ENCODE data around the gene MYMK.

MYMK gene

GRCh38 chr9:133478851-133479711 lies 45.7 kb downstream of the MYMK start, which contains the start of gene SLC2A6:
Gene SLC2A6, minus strand, starts transcription at chr9:133479099. Its CDS starts 40 bp downstream, at chr9:133479059.
- DNase-seq, result peak; percentile 81 to 93 (median 88)

DNA sequence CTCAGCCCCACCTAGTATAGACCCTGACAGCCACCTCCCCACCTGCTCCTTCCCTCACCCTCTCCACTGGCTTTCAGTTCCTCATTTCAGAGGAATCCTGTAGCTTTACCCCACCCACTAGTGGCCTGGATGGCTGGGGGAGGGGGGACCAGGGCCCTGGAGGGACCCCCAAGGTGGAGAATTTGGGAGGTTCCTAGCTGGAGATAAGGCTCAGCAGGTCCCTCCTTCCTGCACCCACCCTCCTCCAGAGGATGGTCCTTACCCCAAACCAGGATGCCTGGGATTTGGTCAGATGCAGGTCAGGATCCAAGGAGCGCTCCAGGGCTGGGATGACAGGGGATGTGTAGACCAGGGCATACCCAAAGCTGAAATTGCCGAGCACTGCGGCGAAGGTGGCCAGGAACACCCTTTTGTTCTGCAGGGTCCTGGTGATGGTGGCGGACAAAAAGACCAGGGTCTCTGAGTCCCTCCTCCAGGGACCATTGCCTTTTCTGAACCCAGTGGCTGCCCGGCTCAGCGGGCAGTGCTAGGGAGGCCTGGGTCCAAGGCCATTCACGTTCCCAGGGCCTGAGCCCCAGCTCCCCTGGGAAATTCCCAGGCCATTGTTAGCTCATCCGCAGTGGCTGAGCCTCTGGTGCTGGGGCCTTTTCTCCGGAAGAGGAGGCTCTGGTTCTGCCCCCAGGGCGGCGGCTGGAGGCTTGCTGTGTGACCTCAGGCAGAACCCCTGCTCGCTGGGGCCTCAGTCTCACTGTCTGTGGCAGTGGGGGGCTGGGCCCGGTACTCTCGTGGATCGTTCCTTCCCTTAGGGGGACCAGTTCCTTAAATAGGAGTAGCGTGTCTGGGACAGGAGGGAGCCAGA lies 46.5 kb downstream of the MYMK start:
- DNase-seq, result peak; percentile 13 to 57 (median 39)

GRCh38 chr9:133477461-133477860 lies 47.3 kb downstream of the MYMK start:
- no peak for DNase-seq

DNA sequence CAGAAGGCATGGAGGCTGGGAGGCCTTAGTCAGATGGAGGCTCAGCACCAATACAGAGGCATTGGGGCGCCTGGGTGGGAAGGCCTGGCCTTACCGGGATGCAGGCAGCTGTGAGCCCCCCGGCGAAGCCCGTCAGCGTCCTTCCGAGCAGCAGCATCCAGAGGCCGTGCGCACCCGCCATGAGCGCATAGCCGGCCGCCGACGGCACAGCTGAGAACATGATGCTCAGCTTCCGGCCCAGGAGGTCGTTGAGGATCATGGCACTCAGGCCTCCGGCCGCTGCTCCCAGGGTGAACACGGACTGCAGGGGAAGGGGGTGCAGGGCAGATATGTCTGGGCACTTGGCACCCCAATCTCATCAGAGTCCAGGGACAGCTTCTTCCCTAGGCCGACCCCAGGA lies 47.8 kb downstream of the MYMK start:
- DNase-seq, result no peak

GRCh38 chr9:133476036-133476931 lies 48.5 kb downstream of the MYMK start:
- DNase-seq, result peak; percentile 58 to 84 (median 80)

- DNase-seq, result peak in 2 of 4 experiments; percentile 36 to 41
Measured at GRCh38 chr9:133475292-133476012, 49.3 kb downstream of the MYMK start.

DNA sequence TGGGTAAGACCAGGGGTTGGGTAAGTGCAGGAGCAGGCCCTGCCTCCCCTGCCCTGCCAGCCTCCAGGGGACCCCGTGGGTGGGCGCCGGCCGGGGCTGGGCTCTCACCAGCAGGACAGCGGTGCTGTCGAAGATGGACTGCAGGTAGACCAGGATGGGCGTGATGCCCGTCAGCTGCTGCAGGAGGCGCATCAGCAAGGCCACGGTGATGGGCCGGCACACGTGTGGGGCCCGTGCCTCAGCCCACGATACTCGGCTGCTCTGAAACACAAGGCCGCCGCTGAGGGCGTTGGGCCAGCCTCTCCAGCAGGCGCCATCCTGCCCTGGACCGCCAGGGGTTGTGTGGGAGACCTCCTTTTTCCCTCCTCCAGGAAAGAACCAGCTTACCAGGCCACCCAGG lies 49.9 kb downstream of the MYMK start:
- no peak for DNase-seq

GRCh38 chr9:133474215-133474614 lies 50.5 kb downstream of the MYMK start:
- peak in 3 of 4 experiments; percentile 35 to 43 (median 41) for DNase-seq

DNA sequence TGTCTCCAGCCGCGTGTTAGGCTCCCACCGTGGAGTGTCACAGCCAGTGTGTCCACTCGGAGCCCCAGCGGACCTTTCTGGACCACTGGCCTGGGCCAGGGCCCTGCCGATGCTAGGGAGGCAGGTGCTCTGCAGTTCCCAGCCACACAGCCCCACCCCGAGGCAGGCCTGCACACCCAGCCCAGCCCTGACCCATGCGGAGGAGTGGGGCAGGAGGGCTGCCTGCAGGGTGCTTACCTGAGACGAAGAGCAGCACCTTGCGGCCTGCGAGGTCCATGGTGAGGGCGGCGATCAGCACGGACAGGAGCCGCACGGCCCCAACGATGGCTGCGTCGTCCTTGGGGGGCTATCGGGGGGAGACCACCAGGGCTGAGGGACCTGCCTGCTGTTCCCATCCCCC lies 51.0 kb downstream of the MYMK start:
- DNase-seq, result no peak

GRCh38 chr9:133472753-133473378 lies 51.9 kb downstream of the MYMK start:
- no peak for DNase-seq

- DNase-seq, result no peak
Measured at GRCh38 chr9:133472277-133472645, 52.5 kb downstream of the MYMK start.

- no peak for DNase-seq
Measured at GRCh38 chr9:133471551-133472276, 53.0 kb downstream of the MYMK start.

- peak in 3 of 4 experiments; percentile 38 to 47 (median 40) for DNase-seq
Measured at GRCh38 chr9:133470988-133471387, 53.8 kb downstream of the MYMK start.

GRCh38 chr9:133470427-133470924 lies 54.3 kb downstream of the MYMK start:
- DNase-seq, result peak in 2 of 4 experiments; percentile 57 to 59

DNA sequence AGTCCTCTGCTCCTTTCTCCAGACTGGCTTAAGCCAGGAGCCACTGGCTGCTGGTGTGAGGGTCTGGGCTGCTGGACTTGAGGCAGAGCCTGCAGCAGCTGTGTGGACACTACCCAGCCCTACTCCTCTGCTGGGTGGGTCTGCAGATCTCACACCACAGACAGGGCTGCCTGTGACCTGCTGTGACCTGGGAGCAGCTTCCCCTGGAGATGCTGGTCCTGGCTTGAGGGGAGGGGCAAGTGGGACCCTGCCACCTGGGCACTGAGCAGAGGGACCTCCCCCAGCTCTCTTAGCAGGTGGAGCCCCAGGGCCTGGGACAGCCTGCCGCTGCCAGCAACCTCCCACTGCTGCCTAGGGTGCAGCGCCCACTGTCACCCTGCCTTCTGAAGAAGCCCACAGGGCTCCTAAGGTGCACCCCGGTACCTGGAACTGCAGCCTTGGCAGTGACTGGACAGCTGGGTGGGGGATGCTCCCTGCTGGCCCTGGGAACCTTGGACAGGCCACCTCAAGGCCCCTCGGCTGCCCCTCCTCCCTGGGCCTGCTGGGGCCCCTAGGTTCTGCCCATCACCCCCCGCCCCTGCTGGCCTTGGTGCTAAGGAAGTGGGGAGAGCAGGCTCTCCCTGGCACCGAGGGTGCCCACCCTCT lies 55.9 kb downstream of the MYMK start:
- DNase-seq, result no peak

DNA sequence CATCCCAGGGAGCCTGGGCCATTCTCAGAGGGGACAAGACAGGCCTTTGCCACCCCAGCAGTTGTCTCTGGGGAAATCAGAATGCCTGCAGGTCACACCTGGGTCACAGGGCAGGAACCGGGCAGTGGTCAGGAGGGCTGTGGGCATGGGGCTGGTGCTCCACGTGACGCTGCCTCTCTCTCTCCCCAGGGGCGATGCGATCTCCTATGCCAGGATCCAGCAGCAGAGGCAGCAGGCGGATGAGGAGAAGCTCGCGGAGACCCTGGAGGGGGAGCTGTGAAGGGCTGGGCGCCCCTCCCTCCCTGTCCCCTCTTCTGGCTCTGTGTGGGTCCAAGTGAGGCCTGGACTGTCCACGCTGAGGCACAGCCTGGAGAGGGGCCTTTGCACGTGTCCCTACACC lies 56.4 kb downstream of the MYMK start:
- DNase-seq, result no peak

DNA sequence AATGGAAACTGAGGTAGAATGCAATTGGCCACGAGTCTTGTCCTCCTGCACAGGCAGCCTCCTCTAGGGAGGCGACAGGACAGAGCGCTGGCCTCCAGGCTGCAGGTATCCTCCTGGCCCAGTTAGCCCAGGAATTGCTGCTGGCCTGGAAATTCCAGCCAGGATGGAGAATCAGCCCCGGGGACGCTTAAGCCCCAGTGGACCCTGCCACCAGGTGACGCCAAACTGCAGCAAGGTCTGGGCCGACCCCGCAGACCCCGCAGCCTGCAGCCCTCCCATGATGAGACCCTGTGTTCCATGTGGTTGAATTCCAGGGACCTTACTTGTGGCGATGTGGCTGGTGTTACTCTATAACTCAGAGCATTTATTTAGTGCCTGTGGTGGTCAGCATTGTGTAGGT lies 57.7 kb downstream of the MYMK start:
- no peak for DNase-seq

- DNase-seq, result no peak
Measured at GRCh38 chr9:133465984-133466383, 58.8 kb downstream of the MYMK start.

DNA sequence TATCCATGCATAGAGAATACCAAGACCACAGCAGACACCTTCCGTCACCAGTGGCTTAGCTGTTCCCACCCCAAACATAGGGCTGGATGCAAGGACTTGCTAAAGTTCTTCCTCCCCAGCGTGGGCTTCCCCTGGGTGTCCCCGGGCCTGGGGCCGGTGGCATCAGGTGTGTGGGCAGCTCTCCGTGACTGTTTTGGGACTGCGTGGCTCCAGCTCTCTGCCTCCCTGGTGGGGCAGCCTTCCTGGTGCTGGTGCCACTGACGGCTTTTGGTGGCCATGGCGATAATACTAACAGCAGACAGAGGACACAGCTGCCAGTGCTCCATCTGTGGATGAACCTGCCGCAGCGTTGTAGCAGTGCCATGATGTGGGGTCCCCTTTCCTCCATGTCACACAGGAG lies 60.1 kb downstream of the MYMK start:
- DNase-seq, result no peak
